ENCODE results near the gene DNASE1L3.
A peak's percentile ranks its signal among the peaks of the same experiment; 100 is the strongest.

Gene DNASE1L3

GRCh38 chr3:58151637-58152036, 59.1 kb downstream of the DNASE1L3 start:
- peak overlapping the region in 1 of 2 donors; percentile 28 for H3K27ac ChIP-seq
- no peak overlapping the region for H3K4me3 ChIP-seq
- no peak for TF ChIP-seq CTCF (IDR thresholded peaks at IDR 0.05)
- no peak for DNase-seq (ENCODE audit: low spot score)

- no peak overlapping the region for H3K4me3 ChIP-seq
- H3K27ac ChIP-seq = no peak overlapping the region
- no peak for TF ChIP-seq CTCF (IDR thresholded peaks at IDR 0.05)
- no peak for DNase-seq (ENCODE audit: low spot score)
Measured at GRCh38 chr3:58150810-58151199, 60.0 kb downstream of the DNASE1L3 start.

- Histone ChIP-seq H3K4me3 (no peak overlapping the region), H3K27ac (no peak overlapping the region)
- DNase-seq (ENCODE audit: low spot score) = no peak
- no peak for TF ChIP-seq CTCF (IDR thresholded peaks at IDR 0.05)
Measured at GRCh38 chr3:58150130-58150809, 60.5 kb downstream of the DNASE1L3 start.

- no peak overlapping the region for H3K27ac ChIP-seq
- DNase-seq (ENCODE audit: low spot score) = no peak
- no peak for TF ChIP-seq CTCF (IDR thresholded peaks at IDR 0.05)
Measured at GRCh38 chr3:58148049-58148448, 62.7 kb downstream of the DNASE1L3 start.

GRCh38 chr3:58144478-58145325, 66.1 kb downstream of the DNASE1L3 start:
- Histone ChIP-seq H3K4me3 (no peak overlapping the region), H3K27ac (no peak overlapping the region)
- no peak for TF ChIP-seq CTCF (IDR thresholded peaks at IDR 0.05)
- no peak for DNase-seq (ENCODE audit: low spot score)

More at GRCh38 chr3:58148049-58148448, 62.7 kb downstream of the DNASE1L3 start:
- no peak overlapping the region for H3K4me3 ChIP-seq

GRCh38 chr3:58143417-58144055, 67.2 kb downstream of the DNASE1L3 start:
- TF ChIP-seq CTCF (IDR thresholded peaks at IDR 0.05) = no peak
- Histone ChIP-seq H3K4me3 (no peak overlapping the region), H3K27ac (no peak overlapping the region)
- no peak for DNase-seq (ENCODE audit: low spot score)

Measured in coronary artery (tissue), 2 donors.